HTR-8/SVneo (cell line): ENCODE results near the gene RPL14.

ENCODE experiments used
- DNase-seq: peaks from one replicate; pipeline ENCODE4 v3.0.0; 2011; ENCODE audit warnings: low spot score, mixed read lengths; ENCODE audit not compliant: insufficient read length
- FAIRE-seq: peaks from 2 replicates; lab custom pipeline; 2011; peaks lifted over from hg19 to GRCh38; lab: Jason Lieb, UNC

Gene RPL14

GRCh38 chr3:40516201-40516600 is 59.1 kb downstream of the RPL14 start:
- FAIRE-seq, result no peak
- no peak for DNase-seq

- no peak for FAIRE-seq
Measured at GRCh38 chr3:40518067-40518466, 60.9 kb downstream of the RPL14 start.

More at GRCh38 chr3:40518067-40518466, 60.9 kb downstream of the RPL14 start:
- no peak for DNase-seq
